Measurements from ENCODE around the gene TRAF6. TPM values are rescaled to one million over a fixed set of nuclear protein-coding genes. Genes with fewer than 3 reads are reported as not detected.

The TRAF6 gene
- total RNA-seq, 3 donors from 2014 or later, result 15.5 to 19.2 (median 17.9) TPM

DNA sequence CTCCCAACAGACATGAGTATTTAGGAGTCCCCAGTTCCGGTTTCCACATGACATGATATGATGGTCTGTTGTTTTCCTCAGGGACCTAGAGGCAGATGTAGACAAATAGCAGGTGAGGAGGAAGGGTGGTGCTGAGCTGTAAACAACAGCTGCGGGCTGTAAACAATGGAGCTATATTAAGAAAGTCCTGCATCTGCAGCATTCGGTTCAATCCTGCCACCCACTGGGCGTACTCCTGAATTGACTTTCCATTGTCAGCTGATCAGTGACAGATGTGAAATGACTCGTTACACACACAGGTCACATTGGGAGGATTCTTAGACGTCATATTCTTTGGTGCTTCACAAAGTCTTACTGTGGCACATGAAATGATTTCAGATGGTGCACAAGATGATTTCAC, 30.9 kb upstream of the TRAF6 start:
- intact Hi-C loops (cut with DNase I, micrococcal nuclease), result no loop called here
- DNase-seq, result peak in 2 of 3 donors; percentile 45 to 73
- no peaks in the 10 kb centered on the region for H3K4me1 ChIP-seq (ENCODE audit: low read depth)
- no peaks in the 10 kb centered on the region for H3K36me3 ChIP-seq (ENCODE audit: low read depth)
- no peak overlapping the region for H3K4me3 ChIP-seq
- TF ChIP-seq, protein P1, sequence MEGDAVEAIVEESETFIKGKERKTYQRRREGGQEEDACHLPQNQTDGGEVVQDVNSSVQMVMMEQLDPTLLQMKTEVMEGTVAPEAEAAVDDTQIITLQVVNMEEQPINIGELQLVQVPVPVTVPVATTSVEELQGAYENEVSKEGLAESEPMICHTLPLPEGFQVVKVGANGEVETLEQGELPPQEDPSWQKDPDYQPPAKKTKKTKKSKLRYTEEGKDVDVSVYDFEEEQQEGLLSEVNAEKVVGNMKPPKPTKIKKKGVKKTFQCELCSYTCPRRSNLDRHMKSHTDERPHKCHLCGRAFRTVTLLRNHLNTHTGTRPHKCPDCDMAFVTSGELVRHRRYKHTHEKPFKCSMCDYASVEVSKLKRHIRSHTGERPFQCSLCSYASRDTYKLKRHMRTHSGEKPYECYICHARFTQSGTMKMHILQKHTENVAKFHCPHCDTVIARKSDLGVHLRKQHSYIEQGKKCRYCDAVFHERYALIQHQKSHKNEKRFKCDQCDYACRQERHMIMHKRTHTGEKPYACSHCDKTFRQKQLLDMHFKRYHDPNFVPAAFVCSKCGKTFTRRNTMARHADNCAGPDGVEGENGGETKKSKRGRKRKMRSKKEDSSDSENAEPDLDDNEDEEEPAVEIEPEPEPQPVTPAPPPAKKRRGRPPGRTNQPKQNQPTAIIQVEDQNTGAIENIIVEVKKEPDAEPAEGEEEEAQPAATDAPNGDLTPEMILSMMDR (IDR thresholded peaks at IDR 0.05), result no peak
- ATAC-seq, result peak; percentile 93
- no peaks in the 10 kb centered on the region for H3K9me3 ChIP-seq

DNA sequence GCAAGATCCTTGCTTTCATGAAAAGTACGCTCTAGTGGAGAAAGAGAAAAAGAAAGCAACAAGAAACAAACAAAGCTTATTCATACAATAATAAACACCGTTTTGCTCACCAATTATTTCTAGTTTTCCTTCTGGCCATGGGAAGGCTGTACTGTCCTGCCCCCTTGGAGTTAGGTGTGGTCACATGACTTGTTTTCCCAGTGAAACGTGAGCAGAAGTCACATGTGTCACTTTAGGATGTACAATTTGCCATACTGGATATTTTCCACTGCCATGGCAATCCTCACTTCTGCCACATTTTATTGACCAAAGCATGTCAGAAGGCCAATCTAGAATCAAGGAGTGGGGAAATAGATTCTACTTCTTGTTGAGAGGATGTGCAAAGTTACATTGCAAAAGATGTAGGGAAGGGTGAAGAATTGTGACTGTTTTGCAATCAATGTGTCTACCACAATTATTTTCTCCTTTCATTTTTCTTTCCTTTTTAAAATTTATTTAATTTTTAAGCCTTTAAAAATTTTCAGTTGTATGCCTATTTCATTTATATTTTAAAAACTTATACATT, 24.3 kb upstream of the TRAF6 start:
- intact Hi-C loops (cut with DNase I, micrococcal nuclease), result no loop called here
- Histone ChIP-seq H3K4me1 (ENCODE audit: low read depth) (no peaks in the 10 kb centered on the region), H3K9me3 (no peaks in the 10 kb centered on the region), H3K4me3 (no peak overlapping the region), H3K36me3 (ENCODE audit: low read depth) (no peaks in the 10 kb centered on the region)
- TF ChIP-seq, protein P1 (IDR thresholded peaks at IDR 0.05), result no peak
- DNase-seq (no peak), ATAC-seq (no peak)

DNA sequence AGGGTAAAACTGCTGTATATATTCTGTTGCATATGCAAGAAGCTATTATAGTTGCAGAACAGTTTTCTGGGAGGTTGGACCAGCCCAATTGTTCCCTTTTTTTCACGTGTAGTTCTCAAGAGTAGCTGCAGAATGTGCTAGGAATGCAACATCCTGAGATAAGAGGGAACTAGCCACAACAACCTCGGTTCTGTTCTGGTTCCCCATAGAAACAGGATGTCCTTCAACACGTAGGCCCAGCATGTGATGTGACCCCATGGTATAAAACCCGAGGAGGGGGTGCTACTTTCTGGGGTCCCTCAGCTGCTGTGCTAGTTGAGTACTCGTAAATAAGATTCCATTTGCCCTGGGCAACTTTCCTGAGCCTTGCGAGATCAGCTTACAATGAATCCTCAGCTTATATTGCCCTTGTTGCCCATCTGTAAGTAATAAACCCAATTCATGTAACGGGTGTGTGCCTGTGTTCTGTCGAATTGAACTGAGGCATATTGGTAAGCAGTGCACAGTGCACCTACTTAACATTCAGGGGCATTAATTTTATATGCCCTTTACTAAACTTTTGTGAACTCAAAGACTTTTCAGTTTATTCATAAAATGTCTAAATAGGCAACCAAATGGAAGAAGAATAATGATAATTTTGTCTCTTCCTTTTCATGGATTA, 23.0 kb upstream of the TRAF6 start:
- DNase-seq, result no peak
- Histone ChIP-seq H3K9me3 (no peaks in the 10 kb centered on the region), H3K36me3 (ENCODE audit: low read depth) (no peaks in the 10 kb centered on the region), H3K4me3 (no peak overlapping the region), H3K4me1 (ENCODE audit: low read depth) (no peaks in the 10 kb centered on the region)
- no peak for ATAC-seq
- TF ChIP-seq, protein P1 (IDR thresholded peaks at IDR 0.05), result no peak
- intact Hi-C loops (cut with DNase I, micrococcal nuclease), result no loop called here

DNA sequence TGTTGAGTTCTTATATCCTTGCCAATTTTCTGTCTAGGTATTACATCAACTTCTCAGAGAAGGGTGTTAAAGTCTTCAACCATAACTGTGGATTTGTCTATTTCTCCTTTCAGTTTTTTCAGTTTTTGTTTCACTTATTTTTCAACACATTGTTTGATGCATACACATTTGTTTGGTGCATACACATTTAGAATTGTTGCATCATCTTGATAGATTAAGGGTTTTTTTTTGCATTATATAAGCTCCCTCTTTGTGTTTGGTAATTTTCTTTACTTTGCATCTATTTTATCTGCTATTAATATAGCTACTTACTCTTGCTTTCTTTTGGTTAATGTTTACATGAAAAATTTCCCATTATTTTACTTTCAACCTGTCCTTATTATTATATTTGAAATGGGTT, 20.8 kb upstream of the TRAF6 start:
- no peak for ATAC-seq
- H3K4me3 ChIP-seq, result no peak overlapping the region
- intact Hi-C loops (cut with DNase I, micrococcal nuclease), result no loop called here
- no peak for DNase-seq
- no peaks in the 10 kb centered on the region for H3K9me3 ChIP-seq
- H3K4me1 ChIP-seq (ENCODE audit: low read depth), result no peaks in the 10 kb centered on the region
- TF ChIP-seq, protein P1 (IDR thresholded peaks at IDR 0.05), result no peak
- no peaks in the 10 kb centered on the region for H3K36me3 ChIP-seq (ENCODE audit: low read depth)

DNA sequence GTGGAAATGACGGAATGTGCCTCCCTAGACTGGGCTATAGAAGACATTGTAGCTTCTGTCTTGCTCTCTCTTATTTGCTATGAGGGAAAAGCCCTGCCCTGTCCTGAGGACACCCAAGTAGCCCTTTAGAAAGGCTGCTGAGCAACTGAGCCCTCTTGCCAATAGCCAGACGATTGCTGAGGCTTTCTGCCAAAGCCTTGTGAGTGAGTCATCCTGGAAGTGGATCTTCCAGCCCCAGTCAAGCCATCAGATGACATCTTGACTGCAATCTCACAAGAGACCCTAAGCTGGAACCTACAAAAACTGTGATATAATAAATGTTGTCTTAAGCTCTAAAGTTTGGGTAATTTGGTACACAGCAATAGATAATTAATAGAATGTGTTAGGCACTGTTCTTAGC, 3.9 kb upstream of the TRAF6 start:
- no peaks in the 10 kb centered on the region for H3K4me1 ChIP-seq (ENCODE audit: low read depth)
- DNase-seq, result no peak
- H3K4me3 ChIP-seq, result no peak overlapping the region
- no peak for ATAC-seq
- TF ChIP-seq, protein P1 (IDR thresholded peaks at IDR 0.05), result no peak
- no peaks in the 10 kb centered on the region for H3K36me3 ChIP-seq (ENCODE audit: low read depth)
- intact Hi-C loops (cut with DNase I, micrococcal nuclease), result no loop called here
- no peaks in the 10 kb centered on the region for H3K9me3 ChIP-seq

Data from mucosa of descending colon (tissue), 3 donors.